OCI-LY3 (cell line): ENCODE measurements around the gene CHTF18.

Source experiments
- CTCF ChIP-seq: fragments of 200-600, 300-600 bp; sonication (generic); IDR thresholded peaks from 2 replicates; pipeline ENCODE4 v1.5.1; 2014; ENCODE audit warnings: antibody characterized with exemption, low read length, low read depth
- EZH2phosphoT487 ChIP-seq: fragments of 200-600 bp; shearing (Covaris generic); IDR thresholded peaks from 2 replicates; pipeline ENCODE4 v1.6.1; 2018; ENCODE audit warnings: antibody characterized with exemption, mixed run types, low read depth

- TF ChIP-seq EZH2phosphoT487, result no peak
- TF ChIP-seq CTCF, result no peak
These were observed 13.4 kb downstream of the CHTF18 start for GRCh38 chr16:801584-802363.
